NCI-H526 (cell line): ENCODE measurements around the gene FUZ.

Experiments
- DNase-seq, 2 experiments: peaks; one replicate each; lab custom pipeline; 2025; lab: John Stamatoyannopoulos, UW

FUZ gene

DNA sequence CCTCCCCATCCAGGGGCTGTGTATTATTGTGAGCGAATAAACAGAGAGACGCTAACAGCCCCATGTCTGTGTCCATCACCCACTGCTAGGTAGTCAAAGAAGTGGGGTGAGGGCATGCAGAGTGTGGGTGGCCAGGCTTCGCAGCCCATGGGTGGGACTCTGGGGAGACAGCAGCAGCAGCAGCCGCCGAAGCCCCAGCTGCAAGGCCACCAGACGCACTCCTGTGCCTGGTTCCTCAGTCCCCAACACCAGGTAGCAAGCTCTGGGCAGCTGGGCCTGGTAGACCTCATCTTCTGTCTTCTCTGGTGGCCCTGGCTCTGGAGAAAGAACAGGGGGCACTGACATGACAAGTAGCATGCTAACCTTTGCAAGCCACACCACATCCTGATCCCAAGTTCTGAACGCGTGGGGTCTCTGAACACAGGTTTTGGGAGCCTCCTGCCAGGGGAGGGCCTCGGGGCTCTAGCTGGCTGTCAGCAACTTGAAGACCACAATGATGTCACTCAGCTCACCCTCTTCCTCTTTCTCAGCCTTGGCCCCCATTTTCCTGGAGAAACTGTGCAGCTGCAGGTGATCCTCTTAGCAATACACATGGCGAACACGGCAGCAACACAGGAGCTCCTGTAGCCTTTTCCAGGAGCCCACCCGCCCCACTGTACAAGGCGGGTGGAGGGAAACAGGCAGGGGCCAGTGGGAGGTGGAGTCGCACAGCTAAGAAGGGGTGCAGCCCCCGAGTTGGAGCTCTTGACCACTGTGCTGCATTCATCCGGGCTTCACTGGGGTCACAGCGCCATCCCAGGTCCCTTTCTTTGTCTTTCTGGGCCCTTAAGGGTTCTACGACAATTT, 5.8 kb downstream of the FUZ start:
- no peak for DNase-seq

DNA sequence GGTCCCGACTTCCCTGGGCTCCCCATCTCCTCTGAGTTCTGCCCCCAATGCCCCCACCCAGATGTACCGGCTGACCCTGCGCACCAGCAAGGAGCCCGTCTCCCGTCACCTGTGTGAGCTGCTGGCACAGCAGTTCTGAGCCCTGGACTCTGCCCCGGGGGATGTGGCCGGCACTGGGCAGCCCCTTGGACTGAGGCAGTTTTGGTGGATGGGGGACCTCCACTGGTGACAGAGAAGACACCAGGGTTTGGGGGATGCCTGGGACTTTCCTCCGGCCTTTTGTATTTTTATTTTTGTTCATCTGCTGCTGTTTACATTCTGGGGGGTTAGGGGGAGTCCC, 6.5 kb downstream of the FUZ start:
- no peak for DNase-seq

DNA sequence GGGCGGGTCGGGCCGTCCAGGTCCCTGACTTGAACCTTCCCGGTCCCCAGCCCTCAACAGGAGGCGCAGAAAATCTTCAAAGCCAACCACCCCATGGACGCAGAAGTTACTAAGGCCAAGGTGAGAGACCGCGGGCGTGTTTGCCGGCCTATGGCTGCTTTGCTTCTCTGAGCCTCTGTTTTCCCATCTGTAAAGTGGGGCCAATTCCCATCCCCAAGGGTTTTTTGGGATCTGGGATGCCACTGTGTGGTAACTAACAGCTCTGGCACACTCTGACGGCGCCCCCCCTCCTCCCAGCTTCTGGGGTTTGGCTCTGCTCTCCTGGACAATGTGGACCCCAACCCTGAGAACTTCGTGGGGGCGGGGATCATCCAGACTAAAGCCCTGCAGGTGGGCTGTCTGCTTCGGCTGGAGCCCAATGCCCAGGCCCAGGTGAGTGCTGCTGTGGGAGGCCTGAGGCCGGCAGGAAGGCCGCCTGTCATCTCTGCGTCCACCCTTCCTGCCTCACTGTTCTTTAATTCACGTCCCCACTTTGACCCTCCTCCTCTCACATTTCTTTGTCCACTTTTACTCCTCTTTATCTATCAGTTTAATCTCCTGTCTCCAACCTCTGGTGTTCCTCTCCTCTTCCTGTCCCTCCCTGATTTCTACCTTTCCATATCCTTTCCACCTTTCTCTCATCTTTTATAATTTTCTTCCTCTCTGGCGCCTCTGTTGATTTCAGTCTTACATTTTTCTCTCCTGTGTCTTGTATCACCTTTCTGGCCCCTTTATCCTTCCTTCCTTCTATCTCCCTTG, 7.1 kb downstream of the FUZ start:
- no peak for DNase-seq

DNA sequence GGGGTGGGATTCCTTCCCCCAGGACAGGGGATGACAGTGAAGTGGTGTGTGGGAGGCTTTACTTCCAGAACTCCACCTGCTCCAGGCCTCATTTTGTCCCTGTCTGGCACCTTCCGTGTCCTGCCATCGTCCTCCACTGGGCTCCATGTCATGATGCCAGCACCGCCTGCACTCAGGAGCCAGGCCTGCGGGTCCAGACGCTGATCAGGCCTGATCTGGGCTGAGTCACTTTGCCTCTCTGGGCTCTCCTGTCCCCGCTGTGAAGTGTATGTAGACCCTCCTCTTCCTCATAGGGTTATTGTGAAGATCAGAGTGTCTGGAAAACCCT, 9.6 kb downstream of the FUZ start:
- no peak for DNase-seq

DNA sequence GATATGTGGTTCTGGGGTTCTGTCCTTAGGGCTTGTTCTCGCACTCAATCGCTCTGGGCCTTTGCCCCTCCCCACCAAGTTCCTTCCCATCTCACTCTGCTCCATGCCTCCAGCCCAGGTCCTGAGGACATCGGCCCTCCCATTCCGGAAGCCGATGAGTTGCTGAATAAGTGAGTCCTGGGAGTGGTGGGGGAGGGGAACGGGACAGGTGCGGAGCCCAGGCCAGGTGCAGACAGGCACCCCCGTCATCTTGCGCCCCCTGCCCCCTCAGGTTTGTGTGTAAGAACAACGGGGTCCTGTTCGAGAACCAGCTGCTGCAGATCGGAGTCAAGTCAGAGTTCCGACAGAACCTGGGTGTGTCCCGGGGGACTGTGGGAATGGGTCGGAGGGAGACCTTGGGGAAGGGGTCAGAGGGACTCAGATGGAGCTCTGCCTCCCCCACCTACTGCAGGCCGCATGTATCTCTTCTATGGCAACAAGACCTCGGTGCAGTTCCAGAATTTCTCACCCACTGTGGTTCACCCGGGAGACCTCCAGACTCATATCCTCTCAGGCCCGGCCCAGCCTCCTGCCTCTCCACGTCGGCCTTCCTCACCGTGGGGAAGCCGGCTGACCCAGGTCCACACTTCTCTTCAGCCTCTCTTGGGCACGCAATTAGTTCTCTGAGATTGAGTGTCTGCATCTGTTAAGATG, 10.1 kb downstream of the FUZ start:
- DNase-seq = no peak

DNA sequence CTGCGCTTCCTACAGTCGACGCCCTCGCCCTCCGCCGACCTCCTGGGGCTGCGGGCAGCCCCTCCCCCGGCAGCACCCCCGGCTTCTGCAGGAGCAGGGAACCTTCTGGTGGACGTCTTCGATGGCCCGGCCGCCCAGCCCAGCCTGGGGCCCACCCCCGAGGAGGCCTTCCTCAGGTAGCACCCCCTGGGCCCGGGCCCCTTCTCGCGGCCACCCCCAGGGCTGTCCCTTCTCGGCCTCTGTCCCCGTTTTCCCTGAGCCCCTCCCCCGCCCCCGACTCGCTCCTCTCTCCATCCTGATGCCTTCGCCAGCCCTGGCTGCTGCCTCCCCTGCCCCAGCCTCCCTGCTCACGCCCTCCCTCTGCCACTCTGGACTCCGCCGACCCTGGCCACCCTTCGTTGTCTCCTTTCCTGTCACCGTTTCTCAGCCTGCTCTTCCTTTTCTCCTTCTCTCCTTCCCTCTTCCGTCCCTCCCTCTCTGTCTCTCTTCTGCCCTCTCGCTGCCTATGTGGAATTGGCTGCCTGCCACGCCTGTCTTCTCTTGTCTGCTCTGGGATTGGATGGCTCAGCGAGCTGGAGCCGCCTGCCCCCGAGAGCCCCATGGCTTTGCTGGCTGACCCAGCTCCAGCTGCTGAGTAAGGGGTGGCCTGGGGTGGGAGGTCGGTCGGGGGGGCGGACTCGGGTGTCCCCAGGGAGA, 11.0 kb downstream of the FUZ start:
- peak in 1 of 2 experiments; percentile 74 for DNase-seq

DNA sequence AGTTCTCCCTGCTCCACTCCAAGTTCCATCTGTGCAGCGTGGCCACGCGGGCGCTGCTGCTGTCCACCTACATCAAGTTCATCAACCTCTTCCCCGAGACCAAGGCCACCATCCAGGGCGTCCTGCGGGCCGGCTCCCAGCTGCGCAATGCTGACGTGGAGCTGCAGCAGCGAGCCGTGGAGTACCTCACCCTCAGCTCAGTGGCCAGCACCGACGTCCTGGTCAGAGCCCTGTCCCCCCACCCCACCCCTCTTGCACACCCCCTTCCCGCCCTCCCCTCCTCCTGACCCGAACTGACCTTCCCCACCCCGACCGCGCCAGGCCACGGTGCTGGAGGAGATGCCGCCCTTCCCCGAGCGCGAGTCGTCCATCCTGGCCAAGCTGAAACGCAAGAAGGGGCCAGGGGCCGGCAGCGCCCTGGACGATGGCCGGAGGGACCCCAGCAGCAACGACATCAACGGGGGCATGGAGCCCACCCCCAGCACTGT, 11.6 kb downstream of the FUZ start:
- no peak for DNase-seq

DNA sequence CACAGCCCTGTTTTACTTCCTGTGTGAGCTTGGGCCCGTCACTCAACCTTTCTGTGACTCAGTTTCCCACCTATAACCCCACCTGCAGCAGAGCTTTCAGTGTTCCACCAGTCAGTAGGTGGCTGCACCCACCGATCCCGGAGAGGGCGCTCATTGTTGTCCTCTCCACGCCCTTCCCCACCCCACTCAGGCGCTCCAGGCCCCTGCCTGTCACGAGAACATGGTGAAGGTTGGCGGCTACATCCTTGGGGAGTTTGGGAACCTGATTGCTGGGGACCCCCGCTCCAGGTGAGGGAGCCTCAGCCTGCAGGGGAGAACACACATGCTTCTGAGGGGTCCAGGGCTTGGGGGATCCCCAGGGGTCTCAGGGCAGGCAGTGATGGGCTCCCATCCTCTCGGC, 12.3 kb downstream of the FUZ start:
- DNase-seq = no peak

DNA sequence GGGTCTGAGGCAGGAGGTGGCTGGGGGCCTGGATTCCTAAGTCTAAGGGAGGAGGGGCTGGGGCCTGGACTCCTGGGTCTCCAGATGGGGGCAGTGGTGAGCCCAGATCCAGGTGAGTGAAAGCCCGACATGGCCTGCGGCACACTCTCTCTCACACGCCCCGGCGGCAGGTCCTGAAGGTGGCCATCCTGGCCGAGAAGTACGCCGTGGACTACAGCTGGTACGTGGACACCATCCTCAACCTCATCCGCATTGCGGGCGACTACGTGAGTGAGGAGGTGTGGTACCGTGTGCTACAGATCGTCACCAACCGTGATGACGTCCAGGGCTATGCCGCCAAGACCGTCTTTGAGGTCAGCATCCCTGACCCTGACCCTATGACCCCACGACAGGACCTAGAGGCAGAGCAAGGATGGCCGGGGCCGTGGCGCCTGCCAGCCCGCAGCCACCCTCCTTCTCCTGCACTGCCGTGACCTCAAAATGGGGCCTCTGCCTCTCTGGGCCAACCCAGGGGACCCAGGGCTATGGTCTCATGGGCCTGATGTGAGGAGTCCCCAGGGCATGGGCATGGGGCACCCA, 13.2 kb downstream of the FUZ start:
- peak in 1 of 2 experiments; percentile 20 for DNase-seq

DNA sequence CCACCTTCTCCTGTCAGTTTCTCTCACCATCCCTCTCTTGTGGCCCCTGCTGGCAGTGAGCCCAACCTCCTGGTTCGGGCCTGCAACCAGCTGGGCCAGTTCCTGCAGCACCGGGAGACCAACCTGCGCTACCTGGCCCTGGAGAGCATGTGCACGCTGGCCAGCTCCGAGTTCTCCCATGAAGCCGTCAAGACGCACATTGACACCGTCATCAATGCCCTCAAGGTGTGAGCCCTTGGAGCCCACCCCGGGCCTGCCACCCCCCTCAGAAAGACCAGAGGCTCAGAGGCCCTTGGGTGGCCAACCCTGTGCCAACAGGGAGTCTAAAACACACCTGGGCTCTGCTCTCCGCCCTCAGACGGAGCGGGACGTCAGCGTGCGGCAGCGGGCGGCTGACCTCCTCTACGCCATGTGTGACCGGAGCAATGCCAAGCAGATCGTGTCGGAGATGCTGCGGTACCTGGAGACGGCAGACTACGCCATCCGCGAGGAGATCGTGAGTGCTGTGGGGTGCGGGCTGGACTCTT, 13.8 kb downstream of the FUZ start:
- DNase-seq = no peak

DNA sequence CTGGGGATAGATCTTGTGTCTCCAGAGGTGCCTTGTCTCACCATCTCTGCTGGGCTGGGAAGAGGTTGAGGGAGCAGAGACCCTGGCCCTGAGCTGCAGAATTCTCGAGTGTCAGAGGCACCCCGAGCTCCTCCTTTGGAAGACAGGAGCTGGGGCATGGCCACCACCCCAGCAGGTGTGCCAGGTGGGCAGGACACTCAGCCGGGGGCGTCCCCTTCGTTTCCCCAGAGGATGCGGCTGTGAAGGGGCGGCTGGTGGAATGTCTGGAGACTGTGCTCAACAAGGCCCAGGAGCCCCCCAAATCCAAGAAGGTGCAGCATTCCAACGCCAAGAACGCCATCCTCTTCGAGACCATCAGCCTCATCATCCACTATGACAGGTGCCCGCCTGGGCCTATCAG, 14.5 kb downstream of the FUZ start:
- no peak for DNase-seq

DNA sequence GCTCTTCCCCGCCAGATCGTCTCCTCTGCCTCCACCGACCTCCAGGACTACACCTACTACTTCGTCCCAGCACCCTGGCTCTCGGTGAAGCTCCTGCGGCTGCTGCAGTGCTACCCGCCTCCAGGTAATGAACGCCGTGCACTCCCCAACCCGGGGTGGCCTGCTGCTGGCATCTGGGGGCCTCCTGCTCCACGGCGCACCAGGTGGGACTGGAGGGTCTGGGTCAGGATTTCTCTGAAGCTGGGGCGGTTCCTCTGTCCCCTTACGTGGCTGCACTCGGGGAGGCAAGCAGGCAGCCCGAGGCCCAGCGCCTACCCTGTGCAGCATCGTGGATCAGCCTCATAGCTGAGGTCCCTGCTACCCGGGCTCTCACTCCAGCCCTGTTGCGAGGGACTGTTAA, 17.5 kb downstream of the FUZ start:
- DNase-seq = no peak

DNA sequence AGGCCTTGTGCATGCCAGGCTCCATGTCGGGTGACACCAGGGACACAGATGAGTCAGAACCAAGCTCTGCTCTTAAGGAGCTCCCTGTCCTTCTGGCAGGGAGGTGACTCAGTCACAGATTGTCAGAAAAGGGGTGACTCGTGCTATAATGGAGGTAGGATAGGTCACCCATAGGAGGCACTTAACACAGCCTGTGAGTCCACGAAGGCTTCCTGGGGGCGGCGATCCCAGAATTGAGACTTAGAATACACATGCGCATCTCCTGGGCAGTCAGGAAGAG, 19.6 kb downstream of the FUZ start:
- no peak for DNase-seq

DNA sequence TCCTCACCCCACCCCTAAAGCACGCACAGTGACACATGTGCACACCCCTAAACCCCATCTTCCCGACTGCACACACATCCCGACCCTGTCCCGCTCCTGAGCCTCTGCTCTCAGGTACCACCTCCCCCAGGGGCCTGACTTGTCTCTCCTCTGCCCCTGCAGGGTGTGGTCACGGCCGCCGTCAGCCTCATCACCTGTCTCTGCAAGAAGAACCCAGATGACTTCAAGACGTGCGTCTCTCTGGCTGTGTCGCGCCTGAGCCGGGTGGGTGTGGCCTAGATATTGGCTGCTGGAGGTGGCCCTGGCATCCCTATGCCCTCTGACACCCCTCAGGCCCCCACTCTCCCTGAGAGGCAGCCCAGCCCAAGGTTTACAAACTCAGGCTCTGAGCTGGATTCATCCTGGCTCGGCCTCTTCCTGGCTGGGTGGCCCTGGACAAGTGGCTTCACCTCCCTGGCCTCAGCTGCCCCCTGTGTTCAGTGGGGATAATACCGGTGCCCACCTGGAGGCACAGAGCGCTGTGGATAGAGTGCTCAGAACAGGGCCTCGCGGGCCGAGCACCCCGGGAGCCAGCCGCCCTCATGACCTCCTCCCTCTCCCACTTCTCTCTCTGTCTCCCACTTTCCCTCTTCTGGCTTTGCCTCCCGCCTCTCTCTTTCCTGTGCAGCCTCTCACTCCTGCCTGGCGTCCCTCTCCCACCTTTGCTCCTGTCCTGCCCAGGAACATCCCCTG, 20.1 kb downstream of the FUZ start:
- no peak for DNase-seq

DNA sequence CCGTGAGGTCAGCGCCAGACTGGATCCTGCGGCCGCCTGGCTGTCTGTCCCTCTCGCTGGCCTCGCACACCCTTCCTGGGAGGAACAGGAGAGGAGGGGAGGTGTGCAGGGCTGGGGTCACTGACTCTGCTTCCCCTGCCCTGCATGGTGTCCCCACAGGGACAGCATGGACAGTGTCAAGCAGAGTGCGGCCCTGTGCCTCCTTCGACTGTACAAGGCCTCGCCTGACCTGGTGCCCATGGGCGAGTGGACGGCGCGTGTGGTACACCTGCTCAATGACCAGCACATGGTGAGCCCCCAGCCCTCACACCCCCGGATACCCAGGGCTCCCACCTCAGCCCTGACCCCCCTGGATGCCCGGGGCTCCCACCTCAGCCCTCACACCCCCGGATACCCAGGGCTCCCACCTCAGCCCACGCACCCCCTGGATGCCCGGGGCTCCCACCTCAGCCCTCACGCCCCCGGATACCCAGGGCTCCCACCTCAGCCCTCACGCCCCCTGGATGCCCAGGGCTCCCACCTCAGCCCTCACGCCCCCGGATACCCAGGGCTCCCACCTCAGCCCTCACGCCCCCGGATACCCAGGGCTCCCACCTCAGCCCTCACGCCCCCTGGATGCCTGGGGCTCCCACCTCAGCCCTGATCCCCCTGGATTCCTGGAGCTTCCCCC, 21.2 kb downstream of the FUZ start:
- DNase-seq = no peak

DNA sequence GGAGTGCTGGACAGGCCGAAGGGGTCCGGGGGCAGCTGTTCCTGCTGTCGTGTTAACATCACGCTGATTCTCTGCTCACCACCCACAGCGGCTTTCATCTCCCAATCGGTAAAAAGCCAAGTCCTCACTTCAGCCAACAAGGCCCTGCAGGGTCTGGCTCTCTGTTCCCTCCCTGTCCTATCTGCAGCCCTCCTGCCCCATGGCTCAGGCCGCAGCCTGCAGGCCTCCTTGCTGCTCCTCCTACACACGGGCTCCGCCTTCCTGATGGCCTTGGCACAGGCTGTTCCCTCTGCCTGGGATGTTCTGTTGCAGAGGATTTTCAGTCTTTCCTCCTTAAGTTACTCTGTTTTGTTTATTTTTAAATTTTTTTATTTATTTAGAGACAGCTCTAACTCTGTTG, 22.2 kb downstream of the FUZ start:
- no peak for DNase-seq

DNA sequence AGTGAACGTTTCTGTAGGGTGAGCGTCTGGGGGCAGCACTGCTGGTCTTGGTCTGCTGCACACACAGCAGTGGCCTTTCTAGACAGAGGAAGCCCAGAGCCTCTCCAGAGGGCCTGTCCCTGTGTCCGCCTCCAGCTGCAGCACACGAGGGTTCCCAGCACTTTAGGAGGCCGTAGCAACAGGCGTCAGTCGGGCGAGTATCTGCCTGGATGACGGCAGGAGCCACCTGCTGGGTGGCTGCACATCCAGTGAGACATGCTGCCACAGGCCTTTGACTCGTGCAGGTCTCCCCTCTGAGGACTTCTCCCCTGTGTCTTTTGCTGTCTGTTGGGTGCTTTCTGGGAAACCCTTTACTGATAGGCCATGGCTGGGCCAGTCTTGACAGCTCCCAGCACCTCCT, 24.2 kb downstream of the FUZ start:
- no peak for DNase-seq

DNA sequence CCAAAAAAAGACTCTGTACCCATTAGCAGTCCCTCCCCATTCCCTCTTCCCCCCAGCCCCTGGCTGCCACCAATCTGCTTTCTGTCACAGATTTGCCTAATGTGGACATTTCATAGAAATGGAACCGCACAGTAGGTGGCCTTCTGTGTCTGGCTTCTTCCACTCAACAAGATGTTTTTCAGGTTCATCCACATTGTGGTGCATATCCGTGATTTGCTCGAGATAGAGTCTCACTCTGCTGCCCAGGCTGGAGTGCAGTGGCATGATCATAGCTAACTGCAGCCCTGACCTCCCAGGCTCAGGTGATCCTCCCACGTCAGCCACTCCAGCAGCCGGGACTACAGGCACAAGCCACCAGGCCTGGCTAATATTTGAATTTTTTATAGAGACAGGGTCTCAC, 25.3 kb downstream of the FUZ start:
- no peak for DNase-seq

DNA sequence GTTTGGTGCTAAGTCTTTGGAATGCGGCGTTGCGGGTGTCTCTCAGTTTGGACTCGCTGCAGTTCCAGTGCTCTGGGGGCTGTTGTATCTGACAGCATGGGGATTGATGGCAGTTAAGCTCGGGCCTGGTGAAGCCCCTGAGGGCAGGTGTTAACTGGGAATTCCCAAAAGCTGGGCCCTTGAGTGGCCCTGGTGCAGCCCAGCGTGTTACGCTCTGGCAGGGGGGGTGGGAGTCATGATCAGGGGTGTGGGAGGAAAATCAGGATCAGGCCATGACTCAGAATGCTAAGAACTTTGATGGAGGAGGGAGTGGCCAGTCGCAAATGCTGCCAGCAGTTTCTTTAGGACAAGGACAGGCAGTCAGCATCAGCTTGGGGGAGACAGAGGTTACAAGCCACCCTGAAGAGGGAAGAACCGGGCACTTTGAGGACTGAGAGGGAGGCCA, 26.7 kb downstream of the FUZ start:
- no peak for DNase-seq

DNA sequence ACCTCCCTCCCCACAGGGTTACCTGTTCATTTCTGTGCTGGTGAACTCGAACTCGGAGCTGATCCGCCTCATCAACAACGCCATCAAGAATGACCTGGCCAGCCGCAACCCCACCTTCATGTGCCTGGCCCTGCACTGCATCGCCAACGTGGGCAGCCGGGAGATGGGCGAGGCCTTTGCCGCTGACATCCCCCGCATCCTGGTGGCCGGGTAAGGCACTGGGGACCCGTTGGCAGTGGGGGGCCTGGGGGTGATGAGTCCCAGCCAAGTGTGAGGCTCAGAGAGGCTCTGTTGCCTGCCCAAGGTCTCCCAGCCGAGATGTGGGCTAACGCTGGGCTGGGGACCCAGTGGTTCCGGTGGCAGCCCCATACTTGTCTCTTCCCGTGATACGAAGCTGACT, 30.6 kb downstream of the FUZ start:
- DNase-seq = no peak

DNA sequence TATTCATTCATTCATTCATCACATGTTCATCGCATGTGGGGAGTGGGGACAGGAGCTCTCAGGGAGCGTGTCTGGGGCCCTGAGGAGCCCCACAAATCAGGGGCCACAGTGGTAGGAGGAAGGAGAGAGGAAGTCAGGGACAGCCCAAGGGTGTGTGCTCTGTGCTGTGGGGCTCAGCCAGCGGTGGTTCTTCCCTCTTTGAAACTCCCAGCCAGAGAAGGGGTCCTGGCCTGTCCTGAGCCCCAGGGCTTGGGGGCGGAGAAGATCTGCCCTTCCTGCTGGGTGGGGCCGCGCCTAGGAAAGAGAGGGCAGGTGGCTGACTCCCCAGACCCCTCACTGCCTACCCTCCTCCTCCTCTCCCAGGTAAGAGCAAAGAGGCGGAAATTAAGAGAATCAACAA, 31.7 kb downstream of the FUZ start:
- DNase-seq = no peak
